NCI-H748 (cell line): ENCODE data around the gene NAPA.

ENCODE experiments used
- DNase-seq: peaks from one replicate; lab custom pipeline; 2025; ENCODE audit not compliant: unreplicated experiment; lab: John Stamatoyannopoulos, UW

The NAPA gene

DNA sequence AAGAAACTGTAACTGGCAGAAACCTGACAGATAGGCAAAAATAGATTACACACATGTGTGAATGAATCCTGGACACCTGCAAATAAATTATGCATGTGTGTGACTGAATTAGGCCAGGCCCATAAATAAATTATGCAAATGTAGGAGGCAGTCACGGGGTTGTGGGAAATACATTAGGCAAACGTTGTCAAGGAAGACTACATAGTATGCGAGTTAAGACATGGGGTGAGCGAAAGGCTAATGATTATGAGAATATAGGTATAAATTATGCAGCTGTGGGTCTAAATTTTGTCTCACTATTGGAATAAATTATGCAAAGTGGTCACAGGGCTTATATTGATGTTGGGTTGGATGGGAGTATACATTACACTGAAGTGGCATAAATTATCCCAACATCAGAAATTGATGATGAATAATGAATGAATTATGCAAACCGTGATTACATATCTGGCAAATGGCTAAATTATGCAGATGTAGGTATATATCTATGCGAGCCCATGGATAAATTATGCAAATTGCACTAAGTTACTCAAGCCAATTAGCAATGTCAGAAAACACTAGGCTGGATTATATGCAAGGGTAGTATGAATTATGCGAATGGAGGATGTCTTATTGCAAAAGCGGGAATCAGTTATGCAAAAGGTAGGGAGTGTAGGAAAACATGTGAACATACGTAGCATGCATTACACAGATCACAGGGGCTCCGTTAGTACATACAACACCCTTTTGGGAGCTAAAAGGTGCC is 50.0 kb downstream of the NAPA start:
- DNase-seq, result no peak

DNA sequence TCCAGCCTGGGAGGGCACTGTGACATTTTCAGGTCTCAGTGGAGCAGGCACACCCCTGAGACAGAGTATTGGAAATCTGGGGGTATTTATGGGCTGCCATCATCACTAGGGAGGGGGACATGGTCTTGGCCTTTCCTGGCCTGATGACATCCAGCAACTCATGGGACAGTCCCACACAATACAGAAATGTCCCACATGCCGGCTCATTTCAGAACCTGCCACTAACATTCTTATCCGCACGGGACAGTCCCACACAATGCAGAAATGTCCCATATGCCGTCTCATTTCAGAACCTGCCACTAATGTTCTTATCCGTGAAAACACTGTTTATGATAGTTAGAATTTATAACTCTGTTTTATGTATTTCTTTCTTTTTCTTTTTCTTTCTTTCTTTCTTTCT is 53.0 kb downstream of the NAPA start:
- no peak for DNase-seq

DNA sequence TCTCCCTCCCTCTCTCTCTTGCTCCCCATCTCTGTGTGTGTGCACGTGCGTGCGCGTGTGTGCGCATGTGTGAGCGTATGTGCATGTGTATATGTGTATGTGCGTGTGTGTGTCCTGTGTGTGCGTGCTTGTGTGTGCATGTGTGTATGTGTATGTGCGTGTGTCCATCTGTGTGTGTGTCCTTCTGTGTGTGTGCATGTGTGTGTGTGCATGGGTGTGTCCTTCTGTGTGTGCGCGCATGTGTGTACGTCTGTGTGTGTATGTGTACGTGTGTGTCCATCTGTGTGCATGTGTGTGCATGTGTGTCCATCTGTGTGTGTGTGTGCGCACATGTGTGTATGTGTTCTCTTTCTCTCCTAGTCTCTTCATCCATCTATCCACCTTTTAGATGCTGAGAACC is 55.4 kb downstream of the NAPA start:
- DNase-seq, result no peak

DNA sequence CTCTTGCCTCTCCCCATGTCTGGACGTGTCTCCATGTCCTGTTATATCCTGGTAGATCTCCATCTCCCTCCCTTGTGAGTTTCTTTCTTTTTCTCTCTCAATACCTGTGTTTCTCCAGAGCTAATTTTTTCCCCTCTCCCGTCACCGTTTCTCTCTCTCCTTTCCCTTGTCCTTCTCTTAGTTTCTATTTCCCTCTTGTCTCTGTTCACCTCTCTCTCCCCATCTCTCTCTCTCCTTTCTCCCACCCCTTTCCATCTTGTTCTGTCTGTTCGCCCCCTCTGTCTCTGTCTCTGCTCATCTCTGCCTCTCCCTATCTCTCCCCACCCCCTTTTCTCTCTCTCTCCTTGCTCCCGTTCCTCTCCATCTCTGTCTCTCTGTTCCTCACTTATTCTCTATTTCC is 56.2 kb downstream of the NAPA start:
- DNase-seq, result no peak

DNA sequence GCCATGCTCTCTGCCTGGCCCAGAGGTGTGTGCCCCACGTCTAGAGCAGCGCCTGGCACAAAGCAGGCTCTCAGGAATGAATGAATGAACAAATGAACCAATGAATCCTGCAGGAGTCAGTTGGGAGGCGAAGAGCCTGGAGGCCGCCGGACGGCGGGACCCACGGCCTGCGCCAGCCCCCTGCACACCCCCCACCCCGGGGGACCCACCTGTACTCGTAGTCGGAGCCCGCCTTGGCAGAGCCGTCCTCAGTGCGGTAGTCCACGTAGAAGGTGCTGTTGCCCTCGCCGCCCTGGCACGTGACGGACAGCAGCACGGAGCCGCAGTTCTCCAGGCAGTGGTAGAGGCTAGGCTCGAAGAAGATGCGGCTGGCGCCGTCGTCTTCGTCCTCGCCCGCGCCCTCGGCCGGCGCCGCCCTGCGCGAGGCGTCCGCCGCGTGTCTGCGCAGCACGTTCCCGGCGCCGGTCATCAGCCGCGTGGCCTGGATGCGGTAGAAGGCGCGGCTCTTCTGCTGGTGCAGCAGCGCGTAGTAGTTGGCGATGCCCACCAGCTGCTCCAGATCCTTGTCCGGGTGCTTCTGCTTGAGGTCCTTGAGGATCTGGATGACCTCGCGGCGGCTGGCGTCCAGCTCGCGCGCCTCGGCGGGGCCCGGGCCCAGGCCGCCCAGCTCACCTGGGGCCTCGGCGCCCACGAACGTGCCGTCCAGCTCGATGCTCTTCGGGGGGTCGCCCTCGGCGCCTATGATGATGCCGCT is 58.0 kb downstream of the NAPA start:
- no peak for DNase-seq

DNA sequence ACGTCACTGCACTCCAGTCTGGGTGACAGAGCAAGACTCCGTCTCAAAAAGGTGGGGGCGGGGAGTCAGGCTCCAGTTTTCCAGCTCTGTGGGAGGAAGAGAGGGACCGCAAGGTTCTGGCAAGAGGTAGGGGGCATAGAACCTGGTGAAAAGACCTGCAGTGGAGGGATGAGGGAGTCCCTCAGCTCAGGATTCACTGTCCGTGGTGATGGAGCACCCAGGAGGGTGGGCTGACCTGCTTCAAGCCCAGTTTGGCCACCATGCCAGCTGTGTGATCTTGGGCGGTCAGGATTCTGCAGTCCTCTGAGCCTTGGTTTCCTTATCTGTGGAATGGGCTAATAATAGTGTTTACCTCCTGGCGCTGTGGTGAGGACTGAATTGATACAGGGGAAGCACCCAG is 64.4 kb downstream of the NAPA start:
- no peak for DNase-seq

DNA sequence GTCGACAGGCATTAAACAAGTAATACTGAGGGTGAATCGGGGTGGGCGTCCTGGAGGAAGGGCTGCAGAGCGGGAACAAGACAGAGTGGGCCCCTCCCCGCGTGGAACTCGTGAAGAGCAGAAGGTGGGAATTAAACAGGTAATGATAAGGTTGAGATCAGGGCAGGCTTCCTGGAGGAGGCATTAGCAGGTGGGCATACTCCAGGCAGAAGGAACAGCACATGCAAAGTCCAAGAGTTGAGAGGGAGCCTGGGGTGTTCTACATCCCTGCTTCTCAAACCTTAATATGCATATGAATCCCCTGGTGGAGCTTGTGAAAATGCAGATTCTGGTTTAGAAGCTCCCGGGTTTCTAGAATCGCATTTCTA is 66.5 kb downstream of the NAPA start:
- no peak for DNase-seq

DNA sequence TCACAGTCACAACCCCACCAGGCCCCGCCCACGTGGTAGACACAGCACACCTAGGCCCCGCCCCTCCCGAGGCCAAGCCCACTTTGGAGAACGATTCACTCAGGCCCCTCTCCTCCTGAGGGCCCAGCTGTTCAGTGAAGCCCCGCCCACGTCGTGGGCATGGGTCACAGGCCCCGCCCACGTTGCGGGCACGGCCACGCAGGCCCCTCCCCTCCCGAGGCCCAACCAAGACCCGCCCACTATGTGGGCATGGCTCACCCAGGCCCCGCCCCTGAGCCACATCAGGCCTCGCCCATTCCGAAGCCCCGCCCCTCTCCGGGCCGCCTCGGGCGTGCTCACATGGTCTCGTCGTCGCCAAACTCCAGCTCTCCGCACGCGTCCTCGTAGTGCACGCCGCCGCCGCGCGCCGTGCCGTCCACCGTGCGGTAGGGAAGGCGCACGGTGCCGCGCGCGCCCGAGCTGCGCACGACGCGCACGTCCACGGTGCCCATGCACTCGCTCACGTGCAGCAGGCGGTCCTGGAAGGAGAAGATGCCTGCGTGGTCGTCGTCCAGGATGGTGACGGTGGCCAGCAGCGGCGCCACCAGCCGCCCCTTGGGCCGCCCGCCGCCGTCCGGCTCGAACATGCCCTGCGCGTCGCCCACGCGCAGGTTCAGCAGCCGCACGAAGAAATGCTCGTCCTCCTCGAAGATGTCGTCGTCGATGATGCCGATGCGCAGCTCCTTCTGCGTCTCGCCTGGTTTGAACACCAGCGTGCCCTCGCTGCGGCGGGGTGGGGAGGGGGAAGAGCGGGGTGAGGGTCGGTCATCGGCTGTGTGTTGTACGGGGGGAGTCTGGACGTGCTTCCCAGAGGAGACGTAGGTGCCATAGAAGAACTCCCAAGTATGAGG is 67.1 kb downstream of the NAPA start:
- peak; percentile 68 for DNase-seq

DNA sequence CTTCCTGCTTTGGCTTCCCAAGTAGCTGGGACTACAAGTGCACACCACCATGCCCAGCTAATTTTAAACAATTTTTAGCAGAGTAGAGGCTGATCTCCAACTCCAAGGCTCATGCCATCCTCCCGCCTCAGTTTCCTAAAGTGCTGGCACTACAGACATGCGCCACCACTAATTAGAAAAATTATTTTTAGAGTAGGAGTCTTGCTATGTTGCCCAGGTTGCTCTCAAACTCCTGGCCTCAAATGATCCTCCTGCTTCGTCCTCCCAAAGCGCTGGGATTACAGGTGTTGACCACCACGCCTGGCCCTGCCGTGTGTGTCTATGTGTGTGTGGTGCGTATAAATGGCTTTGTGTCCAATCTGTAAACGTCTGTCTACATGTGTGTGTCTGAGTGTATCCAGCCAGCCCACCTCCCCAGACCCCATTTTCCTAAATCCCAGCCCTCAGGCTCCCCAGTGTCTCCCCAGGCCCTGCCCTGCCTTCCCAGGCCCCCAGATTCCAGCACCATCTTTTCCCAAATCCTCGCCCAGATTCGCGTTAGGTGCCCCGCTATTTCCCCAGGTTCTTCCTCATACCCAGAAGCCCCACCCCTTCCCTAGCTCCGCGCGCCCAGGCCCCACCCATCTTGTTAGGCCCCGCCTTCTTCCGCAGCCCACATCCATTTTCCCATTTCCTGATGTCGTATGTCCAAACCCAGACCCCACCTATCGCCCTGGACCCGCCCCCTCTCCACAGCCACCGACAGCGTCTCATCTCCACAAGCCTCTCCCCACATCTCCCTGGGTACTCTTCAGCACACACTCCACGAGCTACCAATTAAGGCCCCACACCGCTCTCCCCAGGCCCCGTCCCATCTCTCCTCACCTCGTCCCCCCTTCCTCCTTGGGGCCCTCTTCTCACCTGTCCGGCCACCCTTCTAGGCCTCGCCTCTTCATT is 68.1 kb downstream of the NAPA start:
- peak; percentile 68 for DNase-seq

DNA sequence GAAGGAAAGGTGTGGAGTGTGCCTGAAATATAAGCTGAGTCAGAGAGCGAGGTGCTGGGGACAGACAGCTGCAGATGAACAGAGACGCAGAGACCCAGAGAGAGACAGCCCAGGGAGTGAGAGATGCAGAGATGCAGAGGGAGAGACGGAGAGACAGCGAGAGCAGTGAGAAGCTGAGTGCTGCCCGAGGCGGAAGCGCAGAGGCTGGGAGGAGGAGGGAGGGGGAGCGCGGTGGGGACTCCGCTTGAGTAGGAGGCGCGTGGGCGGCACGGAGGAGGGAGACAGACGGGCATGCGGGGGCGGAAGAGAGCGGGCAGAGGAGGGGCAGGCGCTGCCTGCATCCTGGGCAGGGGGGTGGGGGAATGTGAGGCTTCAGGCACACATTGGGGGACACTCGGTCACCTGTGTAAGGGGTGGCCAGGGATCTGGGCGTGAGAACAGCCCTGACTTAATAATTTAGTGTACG is 68.9 kb downstream of the NAPA start:
- DNase-seq, result peak; percentile 83

DNA sequence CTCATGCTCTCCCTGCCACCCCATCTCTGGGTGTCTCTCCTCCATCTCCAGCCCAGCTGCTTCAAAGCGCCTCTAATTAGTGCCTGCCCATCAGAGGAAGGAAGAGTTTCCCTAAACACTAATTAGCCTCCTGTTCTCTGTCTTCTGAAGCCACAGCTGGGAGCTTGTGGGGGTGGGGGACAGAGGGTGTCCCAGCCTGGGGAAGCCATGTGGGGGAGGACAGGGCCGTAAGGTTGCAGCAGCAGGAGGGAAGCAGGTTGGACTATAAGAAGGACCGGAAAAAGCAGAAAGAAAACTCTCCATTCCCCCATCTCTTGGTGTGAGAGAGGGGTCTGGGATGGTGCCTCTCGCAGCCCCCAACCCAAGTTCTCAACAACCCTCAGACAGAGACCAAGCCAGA is 69.3 kb downstream of the NAPA start:
- no peak for DNase-seq

DNA sequence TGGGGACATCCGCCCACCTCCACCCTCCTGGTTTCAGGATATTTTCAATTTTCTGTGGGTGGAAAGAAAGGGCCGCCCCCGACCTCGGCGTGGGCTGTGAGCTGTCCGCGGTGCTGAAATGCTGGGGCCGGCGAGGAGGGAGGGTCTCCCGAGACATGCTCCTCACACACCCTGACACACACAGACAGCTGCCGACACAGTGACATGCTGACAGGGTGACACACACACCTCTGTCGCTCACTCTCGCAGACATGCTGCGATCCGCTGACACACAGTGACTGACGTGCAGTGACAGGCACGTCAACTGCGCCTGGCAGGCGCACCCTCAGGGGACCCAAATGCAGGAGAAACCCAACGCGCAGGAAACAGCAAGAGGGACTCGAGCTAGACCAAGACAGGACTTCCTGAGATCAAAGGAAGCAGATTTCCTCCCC is 70.5 kb downstream of the NAPA start:
- DNase-seq, result no peak

DNA sequence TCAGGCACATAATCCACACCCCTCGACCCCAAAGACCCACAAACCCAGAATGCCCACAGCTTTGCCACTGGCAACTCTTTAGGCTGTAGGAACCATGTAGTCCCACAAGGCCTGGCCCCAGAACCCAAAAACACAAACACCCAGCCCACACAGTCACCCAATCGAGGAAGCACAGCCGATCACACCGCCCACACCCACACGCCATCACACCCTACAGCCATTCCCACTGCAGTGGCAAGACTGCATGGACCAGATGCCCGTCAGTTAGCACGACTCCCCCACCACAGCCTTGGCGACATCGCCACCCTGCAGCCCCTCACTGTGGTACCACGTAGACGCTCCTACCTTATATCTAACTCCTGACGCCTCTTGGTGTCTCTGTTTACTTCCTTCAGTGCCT is 71.5 kb downstream of the NAPA start:
- DNase-seq, result no peak

DNA sequence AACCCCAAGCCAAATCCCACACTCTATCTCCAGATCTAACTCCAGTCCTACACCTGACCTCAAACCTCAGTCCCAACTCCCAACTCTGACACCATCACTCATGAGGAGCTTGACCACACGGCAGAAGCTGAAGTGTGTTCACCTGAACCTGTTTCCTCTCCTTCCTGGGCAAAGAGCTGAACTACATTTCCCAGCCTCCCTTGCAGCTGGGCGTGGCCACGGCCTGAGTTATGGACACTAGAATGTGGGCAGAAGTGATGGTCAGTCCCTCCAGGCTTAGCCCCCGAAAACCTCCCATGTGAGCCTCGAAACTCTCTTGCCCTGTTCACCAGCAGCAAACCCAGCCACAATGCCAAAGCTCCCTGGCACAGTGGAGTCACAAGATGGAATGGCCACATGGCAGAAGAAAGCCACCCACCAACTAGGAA is 76.1 kb downstream of the NAPA start:
- peak; percentile 45 for DNase-seq
